GM23338 (cell line): Measurements from ENCODE around the gene CNTNAP2. TPM values are rescaled to one million over a fixed set of nuclear protein-coding genes. Genes with fewer than 3 reads are reported as not detected.

Experiments used
- ATAC-seq: fragments of 200-7000 bp; cut with Tn5 transposase; 3 replicates; pipeline ENCODE4 v1.9.1; 2020
- DNase-seq: peaks from one replicate; pipeline ENCODE4 v3.0.0-alpha.2; 2015; ENCODE audit warnings: low spot score
- H2AFZ ChIP-seq: fragments of 200-600 bp; sonication (generic); 2 replicates; pipeline ENCODE4 v1.8.0; 2016; ENCODE audit warnings: antibody characterized with exemption, mild to moderate bottlenecking, moderate library complexity
- H3F3A ChIP-seq: fragments of 200-600 bp; sonication (generic); replicated peaks from 2 replicates; pipeline ENCODE4 v1.8.0; 2017; ENCODE audit warnings: antibody characterized with exemption, mixed run types, low read depth
- H3K27ac ChIP-seq: fragments of 200-600 bp; sonication (generic); 2 replicates; pipeline ENCODE4 v1.6.1; 2016; ENCODE audit warnings: low read depth
- H3K27me3 ChIP-seq: fragments of 200-600 bp; sonication (generic); 2 replicates; pipeline ENCODE4 v1.8.0; 2016; ENCODE audit warnings: mild to moderate bottlenecking, mixed run types, moderate library complexity; ENCODE audit not compliant: insufficient read depth
- H3K36me3 ChIP-seq: fragments of 200-600 bp; sonication (generic); 2 replicates; pipeline ENCODE4 v1.8.0; 2016; ENCODE audit warnings: mild to moderate bottlenecking; ENCODE audit not compliant: insufficient read depth
- H3K4me1 ChIP-seq: fragments of 200-600 bp; sonication (generic); 2 replicates; pipeline ENCODE4 v1.8.0; 2016; ENCODE audit warnings: mild to moderate bottlenecking, moderate library complexity; ENCODE audit not compliant: insufficient read depth
- H3K4me2 ChIP-seq: fragments of 200-600 bp; sonication (generic); 2 replicates; pipeline ENCODE4 v1.7.1; 2017; ENCODE audit warnings: mixed run types
- H3K4me3 ChIP-seq: fragments of 200-600 bp; sonication (generic); 2 replicates; pipeline ENCODE4 v1.6.1; 2016; ENCODE audit warnings: mixed run types
- H3K79me2 ChIP-seq: fragments of 200-600 bp; sonication (generic); replicated peaks from 2 replicates; pipeline ENCODE4 v1.8.0; 2017; ENCODE audit warnings: mild to moderate bottlenecking; ENCODE audit not compliant: insufficient read depth
- H3K9me2 ChIP-seq: fragments of 200-600 bp; sonication (generic); 2 replicates; pipeline ENCODE4 v1.8.0; 2017; ENCODE audit not compliant: insufficient read depth
- H4K20me1 ChIP-seq: fragments of 200-600 bp; sonication (generic); replicated peaks from 2 replicates; pipeline ENCODE4 v1.8.0; 2017; ENCODE audit warnings: mild to moderate bottlenecking; ENCODE audit not compliant: insufficient read depth
- H3K27ac Mint-ChIP-seq: 2 replicates; pipeline ENCODE4 v1.8.0; 2020; ENCODE audit warnings: inconsistent platforms, mild to moderate bottlenecking, moderate library complexity, mixed read lengths
- H3K27me3 Mint-ChIP-seq: 3 replicates; pipeline ENCODE4 v1.8.0; 2022; ENCODE audit warnings: low read depth, mild to moderate bottlenecking, moderate library complexity, mixed read lengths, inconsistent platforms; ENCODE audit not compliant: insufficient read depth, poor library complexity
- H3K36me3 Mint-ChIP-seq: 3 replicates; pipeline ENCODE4 v1.8.0; 2021; ENCODE audit warnings: low read depth, mild to moderate bottlenecking, inconsistent platforms, moderate library complexity, mixed read lengths
- H3K4me1 Mint-ChIP-seq: 3 replicates; pipeline ENCODE4 v1.8.0; 2020; ENCODE audit warnings: mild to moderate bottlenecking, inconsistent platforms, mixed read lengths
- H3K4me3 Mint-ChIP-seq: 3 replicates; pipeline ENCODE4 v1.8.0; 2021; ENCODE audit warnings: moderate library complexity, mild to moderate bottlenecking, inconsistent platforms, mixed read lengths
- H3K9me3 Mint-ChIP-seq: 3 replicates; pipeline ENCODE4 v1.8.0; 2020; ENCODE audit warnings: moderate library complexity, mild to moderate bottlenecking, inconsistent platforms, mixed read lengths
- CREB1 ChIP-seq: fragments of 250-450 bp; sonication (Bioruptor Pico); IDR thresholded peaks from 2 replicates; pipeline ENCODE4 v1.5.0; 2020; ENCODE audit warnings: low read depth, mild to moderate bottlenecking, moderate library complexity
- CTCF ChIP-seq, 2 experiments: fragments of 200-600 bp in 1 of 2; sonication (generic) in 1 of 2; conservative IDR thresholded peaks; 2 replicates each; pipeline versions ENCODE4 v1.5.1 to v1.6.1; 2016 to 2017; ENCODE audit warnings: antibody characterized with exemption in 2 of 2, low read depth in 2 of 2, mild to moderate bottlenecking in 2 of 2, moderate library complexity in 1 of 2
- ETS1 ChIP-seq: IDR thresholded peaks from 2 replicates; pipeline ENCODE4 v1.6.1; 2016; ENCODE audit warnings: antibody characterized with exemption
- EZH2 ChIP-seq: fragments of 200-600 bp; sonication (generic); IDR thresholded peaks from one replicate; pipeline ENCODE4 v1.8.0; 2017; ENCODE audit warnings: antibody characterized with exemption, mild to moderate bottlenecking, low read depth; ENCODE audit not compliant: unreplicated experiment
- EZH2phosphoT487 ChIP-seq: fragments of 200-600 bp; sonication (generic); IDR thresholded peaks from one replicate; pipeline ENCODE4 v1.8.1; 2018; ENCODE audit warnings: antibody characterized with exemption; ENCODE audit not compliant: unreplicated experiment
- JUNB ChIP-seq: IDR thresholded peaks from one replicate; pipeline ENCODE4 v1.6.1; 2016; ENCODE audit warnings: antibody characterized with exemption; ENCODE audit not compliant: unreplicated experiment
- NANOG ChIP-seq: IDR thresholded peaks from 2 replicates; pipeline ENCODE4 v1.6.1; 2016; ENCODE audit warnings: antibody characterized with exemption, borderline replicate concordance
- POLR2AphosphoS5 ChIP-seq: IDR thresholded peaks from 2 replicates; pipeline ENCODE4 v1.6.1; 2016; ENCODE audit warnings: antibody characterized with exemption, low read depth
- REST ChIP-seq: IDR thresholded peaks from one replicate; pipeline ENCODE4 v1.6.1; 2018; ENCODE audit warnings: antibody characterized with exemption; ENCODE audit not compliant: unreplicated experiment
- STAT1 ChIP-seq: IDR thresholded peaks from one replicate; pipeline ENCODE4 v1.6.1; 2016; ENCODE audit warnings: antibody characterized with exemption; ENCODE audit not compliant: unreplicated experiment
- ZNF114 ChIP-seq: fragments of 250-450 bp; sonication (Bioruptor Pico); IDR thresholded peaks from 2 replicates; pipeline ENCODE4 v1.5.0; 2020; ENCODE audit warnings: mild to moderate bottlenecking, moderate library complexity
- ZNF331 ChIP-seq: fragments of 250-450 bp; sonication (Bioruptor Pico); IDR thresholded peaks from 2 replicates; pipeline ENCODE4 v1.5.0; 2020; ENCODE audit warnings: low read depth, mild to moderate bottlenecking, moderate library complexity
- ZNF462 ChIP-seq: fragments of 250-450 bp; sonication (Bioruptor Pico); IDR thresholded peaks from 2 replicates; pipeline ENCODE4 v1.5.0; 2020; ENCODE audit warnings: mild to moderate bottlenecking, moderate library complexity
- polyA plus RNA-seq: library from polyadenylated mRNA; unstranded; fragments of >200 nt; fragmentation: Nextera tagmentation; extraction: Ambion mirVana; gene quantifications from 2 replicates; pipeline ENCODE4 v1.2.1, GENCODE V29; 2016
- total RNA-seq: library from RNA; depleted of rRNA; stranded (reverse); fragments of >200 nt; shearing (Covaris generic); gene quantifications from 2 replicates; pipeline ENCODE4 v1.2.3, GENCODE V29; 2014

Gene CNTNAP2
- total and polyA plus RNA-seq, 2 experiments from 2014 or later, result 38.2 to 61.3 TPM

- Mint-ChIP-seq H3K4me3 (no peak overlapping the region), H3K9me3 (peaks cover 39% of the 10 kb centered on the region), H3K27me3 (no peaks in the 10 kb centered on the region), H3K27ac (no peak overlapping the region), H3K4me1 (no peaks in the 10 kb centered on the region), H3K36me3 (no peaks in the 10 kb centered on the region; the same call in 2 of the 3 replicates)
- H3K4me3 ChIP-seq, result no peak overlapping the region
- no peak for TF ChIP-seq ZNF114 (CRISPR knock-in tag)
- TF ChIP-seq ZNF331, result no peak
- TF ChIP-seq CTCF (conservative IDR thresholded peaks at IDR 0.05; ENCODE audit: low read depth in 2 of 2), result no peak
- TF ChIP-seq NANOG, result no peak
- TF ChIP-seq JUNB, result no peak
- TF ChIP-seq EZH2phosphoT487, result no peak
- no peak for TF ChIP-seq STAT1
- no peak for TF ChIP-seq ETS1
- TF ChIP-seq REST, result no peak
- no peak for TF ChIP-seq ZNF462 (CRISPR knock-in tag)
- TF ChIP-seq EZH2, result no peak
- no peak for TF ChIP-seq POLR2AphosphoS5
- no peak for TF ChIP-seq CREB1 (CRISPR knock-in tag)
- H3K4me1 ChIP-seq, result no peaks in the 10 kb centered on the region
- H3K4me2 ChIP-seq, result no peak overlapping the region
- no peak overlapping the region for H3K27ac ChIP-seq
- ATAC-seq, result no peak
- no peak overlapping the region for H2AFZ ChIP-seq
- no peaks in the 10 kb centered on the region; the same call in 1 of the 2 replicates for H3K9me2 ChIP-seq
- no peaks in the 10 kb centered on the region for H3K79me2 ChIP-seq
- no peaks in the 10 kb centered on the region for H3F3A ChIP-seq
- H4K20me1 ChIP-seq, result no peaks in the 10 kb centered on the region
- no peaks in the 10 kb centered on the region for H3K27me3 ChIP-seq
- no peak for DNase-seq
- H3K36me3 ChIP-seq, result no peaks in the 10 kb centered on the region
These were observed 1296.9 kb downstream of the CNTNAP2 start for GRCh38 chr7:147413557-147413870.
